OCI-LY7 (cell line): ENCODE results near the gene SHISA2. TPM values are rescaled to one million over a fixed set of nuclear protein-coding genes. Genes with fewer than 3 reads are reported as not detected.

ENCODE experiments used
- BruUV-seq: library from RNA; stranded (reverse); fragments of 400-500 nt; replicated peaks from 2 replicates; lab custom pipeline; 2021; lab: Mats Ljungman, UMichigan
- CTCF ChIA-PET: fragments of 300-600 bp; sonication (Branson Sonifier 250); formaldehyde crosslinking; loops from one replicate; lab custom pipeline; 2022; ENCODE audit warnings: antibody characterized with exemption; ENCODE audit not compliant: unreplicated experiment; lab: Charles Lee
- POLR2A ChIA-PET: fragments of 300-600 bp; sonication (Branson Sonifier 250); formaldehyde crosslinking; loops from one replicate; lab custom pipeline; 2022; ENCODE audit warnings: antibody characterized with exemption; lab: Charles Lee
- DNase-seq: peaks from one replicate; pipeline ENCODE4 v3.0.0-alpha.2; 2015; ENCODE audit warnings: low spot score
- H2AFZ ChIP-seq: fragments of 200-600 bp; sonication (generic), shearing (Covaris generic); 2 replicates; pipeline ENCODE4 v1.6.1; 2014; ENCODE audit warnings: mild to moderate bottlenecking, antibody characterized with exemption, low read length, moderate library complexity
- H3K27ac ChIP-seq: fragments of 200-600 bp; sonication (generic); 2 replicates; pipeline ENCODE4 v1.5.1; 2014; ENCODE audit warnings: mixed run types, low read depth, mild to moderate bottlenecking, moderate library complexity, low read length, inconsistent platforms; ENCODE audit not compliant: poor library complexity, severe bottlenecking
- H3K36me3 ChIP-seq: fragments of 200-600 bp; sonication (generic); 2 replicates; pipeline ENCODE4 v1.6.1; 2014; ENCODE audit warnings: mild to moderate bottlenecking, antibody characterized with exemption, low read length, moderate library complexity, mixed read lengths; ENCODE audit not compliant: insufficient read depth
- H3K4me1 ChIP-seq: fragments of 200-600 bp; sonication (generic); 2 replicates; pipeline ENCODE4 v1.5.1; 2014; ENCODE audit warnings: mild to moderate bottlenecking, low read length; ENCODE audit not compliant: insufficient read depth, poor library complexity, severe bottlenecking
- H3K4me2 ChIP-seq: fragments of 200-600 bp; sonication (generic); 2 replicates; pipeline ENCODE4 v1.6.1; 2014; ENCODE audit warnings: mild to moderate bottlenecking, low read length
- H3K4me3 ChIP-seq: fragments of 200-600 bp; sonication (generic); 2 replicates; pipeline ENCODE4 v1.5.1; 2014; ENCODE audit warnings: mild to moderate bottlenecking, low read depth, low read length; ENCODE audit not compliant: poor library complexity, severe bottlenecking
- H3K79me2 ChIP-seq: fragments of 200-600 bp; sonication (generic); 2 replicates; pipeline ENCODE4 v1.6.1; 2016; ENCODE audit warnings: low read depth, mild to moderate bottlenecking, low read length, moderate library complexity, mixed read lengths; ENCODE audit not compliant: insufficient read depth
- H3K9me2 ChIP-seq: fragments of 200-600 bp; sonication (generic); 2 replicates; pipeline ENCODE4 v1.6.1; 2016; ENCODE audit warnings: mild to moderate bottlenecking, low read length, mixed read lengths; ENCODE audit not compliant: insufficient read depth
- H3K9me3 ChIP-seq: fragments of 200-600 bp; sonication (generic); 2 replicates; pipeline ENCODE4 v1.6.1; 2014; ENCODE audit warnings: mild to moderate bottlenecking, mixed run types, low read length, mixed read lengths
- H4K20me1 ChIP-seq: fragments of 200-600 bp; sonication (generic); 2 replicates; pipeline ENCODE4 v1.6.1; 2014; ENCODE audit warnings: mild to moderate bottlenecking, antibody characterized with exemption, low read length, moderate library complexity, mixed read lengths; ENCODE audit not compliant: insufficient read depth
- EZH2phosphoT487 ChIP-seq: fragments of 200-600 bp; sonication (generic); IDR thresholded peaks from 2 replicates; pipeline ENCODE4 v1.6.1; 2018; ENCODE audit warnings: low read depth, borderline replicate concordance, mild to moderate bottlenecking, mixed run types, antibody characterized with exemption, low read length, moderate library complexity, mixed read lengths
- intact Hi-C: fragments of 100-400 bp; cut with micrococcal nuclease; formaldehyde crosslinking; loops from one replicate; pipeline ENCODE4 v1.10.0; 2022; ENCODE audit not compliant: unreplicated experiment
- total RNA-seq, 2 experiments: library from RNA; depleted of rRNA in 1 of 2; stranded (reverse); fragments of >200 nt in 1 of 2; shearing (Covaris generic) in 1 of 2; gene quantifications; 2 replicates each; pipeline ENCODE4 v1.2.3, GENCODE V29; 2014 to 2022
- TF ChIP-seq, protein P1 (sequence below): fragments of 200-600 bp; sonication (generic); conservative IDR thresholded peaks from 2 replicates; pipeline ENCODE4 v1.5.1; 2014; ENCODE audit warnings: mild to moderate bottlenecking, antibody characterized with exemption, low read length, moderate library complexity, mixed read lengths

The SHISA2 gene
- total RNA-seq, 2 experiments from 2014 or later = not detected

DNA sequence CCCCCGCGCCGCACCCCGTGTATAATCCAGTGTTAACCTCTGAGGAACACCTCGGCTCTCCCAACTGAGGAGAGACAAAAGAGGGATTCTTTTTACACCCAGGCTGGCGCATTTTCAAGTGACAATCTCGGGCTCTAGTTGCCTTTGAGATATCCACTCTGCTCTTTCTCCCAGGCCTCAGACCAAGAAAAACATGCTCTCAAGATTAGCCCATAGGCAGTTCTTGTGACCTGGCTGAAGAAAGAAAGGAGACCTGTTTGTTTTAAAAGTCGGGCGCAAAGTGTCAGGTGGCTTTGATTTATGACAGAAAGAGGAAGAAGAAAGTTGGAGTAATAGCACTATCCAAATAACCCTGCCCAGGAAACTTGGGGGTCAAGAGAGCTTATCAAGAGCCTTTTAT lies 27.3 kb downstream of the SHISA2 start:
- no peaks in the 10 kb centered on the region for H3K36me3 ChIP-seq
- no peak for TF ChIP-seq EZH2phosphoT487
- TF ChIP-seq, protein P1, sequence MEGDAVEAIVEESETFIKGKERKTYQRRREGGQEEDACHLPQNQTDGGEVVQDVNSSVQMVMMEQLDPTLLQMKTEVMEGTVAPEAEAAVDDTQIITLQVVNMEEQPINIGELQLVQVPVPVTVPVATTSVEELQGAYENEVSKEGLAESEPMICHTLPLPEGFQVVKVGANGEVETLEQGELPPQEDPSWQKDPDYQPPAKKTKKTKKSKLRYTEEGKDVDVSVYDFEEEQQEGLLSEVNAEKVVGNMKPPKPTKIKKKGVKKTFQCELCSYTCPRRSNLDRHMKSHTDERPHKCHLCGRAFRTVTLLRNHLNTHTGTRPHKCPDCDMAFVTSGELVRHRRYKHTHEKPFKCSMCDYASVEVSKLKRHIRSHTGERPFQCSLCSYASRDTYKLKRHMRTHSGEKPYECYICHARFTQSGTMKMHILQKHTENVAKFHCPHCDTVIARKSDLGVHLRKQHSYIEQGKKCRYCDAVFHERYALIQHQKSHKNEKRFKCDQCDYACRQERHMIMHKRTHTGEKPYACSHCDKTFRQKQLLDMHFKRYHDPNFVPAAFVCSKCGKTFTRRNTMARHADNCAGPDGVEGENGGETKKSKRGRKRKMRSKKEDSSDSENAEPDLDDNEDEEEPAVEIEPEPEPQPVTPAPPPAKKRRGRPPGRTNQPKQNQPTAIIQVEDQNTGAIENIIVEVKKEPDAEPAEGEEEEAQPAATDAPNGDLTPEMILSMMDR = no peak
- no peak overlapping the region for H2AFZ ChIP-seq
- no peaks in the 10 kb centered on the region for H4K20me1 ChIP-seq
- H3K27ac ChIP-seq = no peak overlapping the region
- POLR2A ChIA-PET = interaction anchor here (0.7 kb wide), 1 partner anchor 165 kb away, joined by 7 read pairs; no protein-coding TSS in a partner anchor
- CTCF ChIA-PET = no interaction called here
- H3K9me3 ChIP-seq = no peaks in the 10 kb centered on the region
- intact Hi-C loops = no loop called here
- no peak overlapping the region for H3K4me3 ChIP-seq
- no peaks in the 10 kb centered on the region for H3K79me2 ChIP-seq
- DNase-seq = no peak
- no TSS peak for BruUV-seq
- no peaks in the 10 kb centered on the region for H3K9me2 ChIP-seq
- H3K4me1 ChIP-seq = no peaks in the 10 kb centered on the region
- no peak overlapping the region for H3K4me2 ChIP-seq

DNA sequence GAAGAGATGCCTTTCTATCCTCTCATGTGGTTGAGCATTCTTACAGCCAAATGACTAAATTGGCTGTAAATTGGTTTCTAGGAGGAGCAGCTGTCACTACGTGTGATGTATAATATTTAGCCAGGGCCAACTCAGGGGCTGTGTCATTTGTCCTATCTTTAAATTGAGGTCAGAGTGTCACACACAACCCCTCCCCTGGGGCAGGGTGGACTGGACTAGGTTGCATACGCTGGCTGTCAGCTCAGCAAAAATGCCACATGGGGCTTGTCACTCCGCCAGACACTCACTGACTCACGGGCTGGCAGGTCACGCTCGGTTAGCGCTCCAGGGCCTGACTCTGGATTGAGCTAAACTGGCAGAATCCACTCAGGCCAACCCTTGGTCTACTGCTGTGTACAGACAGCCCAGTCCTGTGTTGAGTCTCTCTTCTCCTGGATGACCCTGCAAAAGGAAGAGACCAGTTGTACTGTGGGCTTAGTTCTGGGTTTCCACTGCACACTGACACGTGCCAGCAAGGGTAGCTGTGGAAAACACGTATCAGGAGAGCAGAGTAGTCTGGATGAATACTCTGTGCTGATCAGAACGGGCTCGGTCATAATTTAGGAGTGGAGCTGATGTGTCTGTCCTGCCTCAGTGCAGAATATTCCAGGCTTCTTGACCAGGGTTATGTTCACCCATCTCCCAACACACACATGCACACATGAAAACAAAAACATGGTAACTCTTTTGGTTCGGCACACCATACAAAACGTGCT lies 29.1 kb downstream of the SHISA2 start:
- BruUV-seq = no TSS peak
- intact Hi-C loops = no loop called here
- CTCF ChIA-PET = no interaction called here

More for the DNA sequence above, 29.1 kb downstream of the SHISA2 start:
- H3K9me3 ChIP-seq = no peaks in the 10 kb centered on the region
- no peaks in the 10 kb centered on the region for H3K9me2 ChIP-seq
- TF ChIP-seq, protein P1 = no peak
- no peak for TF ChIP-seq EZH2phosphoT487
- H4K20me1 ChIP-seq = no peaks in the 10 kb centered on the region
- no peak overlapping the region for H3K4me2 ChIP-seq
- no peak overlapping the region for H2AFZ ChIP-seq
- H3K79me2 ChIP-seq = no peaks in the 10 kb centered on the region
- no peak overlapping the region for H3K27ac ChIP-seq
- H3K36me3 ChIP-seq = no peaks in the 10 kb centered on the region
- DNase-seq = no peak
- no peaks in the 10 kb centered on the region for H3K4me1 ChIP-seq
- no peak overlapping the region for H3K4me3 ChIP-seq
- POLR2A ChIA-PET = no interaction called here
